K562 (cell line): ENCODE results near the gene PLS1. TPM values are rescaled to one million over a fixed set of nuclear protein-coding genes. Genes with fewer than 3 reads are reported as not detected.

ENCODE experiments used
- CREBBP ChIP-seq: IDR thresholded peaks from one replicate; pipeline ENCODE4 v1.6.1; 2012; ENCODE audit warnings: low read depth, mild to moderate bottlenecking, control low read depth, inconsistent platforms, low read length
- DNMT1 ChIP-seq: fragments of 450-650 bp; IDR thresholded peaks from 2 replicates; pipeline ENCODE4 v1.6.1; 2016; ENCODE audit warnings: antibody characterized with exemption, mild to moderate bottlenecking
- DPF2 ChIP-seq: fragments of 450-650 bp; IDR thresholded peaks from 2 replicates; pipeline ENCODE4 v1.6.1; 2016
- JUN ChIP-seq, 2 experiments: sonication (generic) in 1 of 2; formaldehyde crosslinking in 1 of 2; IDR thresholded peaks; 2 replicates each; pipeline versions ENCODE4 v1.6.1 to v1.8.0; 2012 to 2022; ENCODE audit warnings: borderline replicate concordance in 2 of 2, mild to moderate bottlenecking in 2 of 2, improper control_type of control experiment in 1 of 2, low read depth in 1 of 2, low read length in 1 of 2, missing genetic modification reagents in 1 of 2
- PTBP1 ChIP-seq: fragments of 200-400 bp; formaldehyde crosslinking; IDR thresholded peaks from 2 replicates; pipeline ENCODE4 v1.6.1; 2017; ENCODE audit warnings: low read depth, low read length
- RBM39 ChIP-seq: fragments of 200-400 bp; formaldehyde crosslinking; optimal IDR thresholded peaks from 2 replicates; pipeline ENCODE3; 2018; ENCODE audit warnings: low read depth, low read length
- ZNF445 ChIP-seq: fragments of 250-450 bp; sonication (Bioruptor Pico); IDR thresholded peaks from 2 replicates; pipeline ENCODE4 v1.4.0; 2020; ENCODE audit warnings: low read depth, mild to moderate bottlenecking, moderate library complexity
- ZNF77 ChIP-seq: fragments of 250-450 bp; sonication (Bioruptor Pico); IDR thresholded peaks from 2 replicates; pipeline ENCODE4 v1.5.0; 2020
- polyA plus RNA-seq, 8 experiments: library from polyadenylated mRNA; depleted of rRNA in 4 of 8; stranded (reverse) in 5 of 8; unstranded in 3 of 8; fragments of >200 nt; fragmentation: Nextera tagmentation in 2 of 8; fragmentation: Illumina TruSeq in 1 of 8; extraction: Ambion mirVana in 2 of 8; extraction: Trizol in 1 of 8; gene quantifications; 2 replicates each; pipeline versions ENCODE4 v1.2.1 to v1.2.3, GENCODE V29; 2011 to 2014; ENCODE audit warnings: inconsistent platforms in 1 of 8, missing spikeins in 1 of 8
- total RNA-seq, 7 experiments: library from RNA; depleted of rRNA in 6 of 7; stranded (reverse); fragments of >200 nt in 6 of 7; fragmentation: Illumina TruSeq in 2 of 7; extraction: Trizol in 2 of 7; gene quantifications; 2 replicates each; pipeline versions ENCODE4 v1.2.1 to v1.2.3, GENCODE V29; 2011 to 2021; ENCODE audit warnings: low replicate concordance in 1 of 7
- TF ChIP-seq, protein P1 (sequence below), 2 experiments: fragments of 450-650 bp in 1 of 2; sonication (generic) in 1 of 2; formaldehyde crosslinking in 1 of 2; IDR thresholded peaks; 2 replicates each; pipeline versions ENCODE4 v1.7.1 to v1.9.0; 2016 to 2022; ENCODE audit warnings: inconsistent platforms in 1 of 2, mild to moderate bottlenecking in 1 of 2, missing genetic modification reagents in 1 of 2
- TF ChIP-seq, protein P2 (sequence below): conservative IDR thresholded peaks from 2 replicates; pipeline ENCODE4 v1.6.1; 2011; ENCODE audit warnings: low read depth, mild to moderate bottlenecking, low read length; ENCODE audit not compliant: control insufficient read depth
- TF ChIP-seq, protein P3 (sequence below): sonication (generic); formaldehyde crosslinking; IDR thresholded peaks from 2 replicates; pipeline ENCODE4 v1.8.0; 2022; ENCODE audit warnings: mild to moderate bottlenecking, missing genetic modification reagents, borderline replicate concordance
- TF ChIP-seq, protein P4 (sequence below), 3 experiments: IDR thresholded peaks in 2 of 3; conservative IDR thresholded peaks in 1 of 3; 2 replicates each; pipeline ENCODE4 v1.5.1; 2011 to 2012; ENCODE audit warnings: low read length in 3 of 3, mild to moderate bottlenecking in 3 of 3, control low read depth in 2 of 3, improper control_type of control experiment in 1 of 3, inconsistent platforms in 1 of 3, low read depth in 1 of 3, mixed read lengths in 1 of 3, moderate library complexity in 1 of 3; ENCODE audit not compliant: insufficient read depth in 2 of 3

The PLS1 gene
- total and polyA plus RNA-seq, 9 of the 15 experiments (the other 6 are each of a cell fraction or from before 2014, with no cell fraction given), result 6.1 to 21.3 (median 13.0) TPM

DNA sequence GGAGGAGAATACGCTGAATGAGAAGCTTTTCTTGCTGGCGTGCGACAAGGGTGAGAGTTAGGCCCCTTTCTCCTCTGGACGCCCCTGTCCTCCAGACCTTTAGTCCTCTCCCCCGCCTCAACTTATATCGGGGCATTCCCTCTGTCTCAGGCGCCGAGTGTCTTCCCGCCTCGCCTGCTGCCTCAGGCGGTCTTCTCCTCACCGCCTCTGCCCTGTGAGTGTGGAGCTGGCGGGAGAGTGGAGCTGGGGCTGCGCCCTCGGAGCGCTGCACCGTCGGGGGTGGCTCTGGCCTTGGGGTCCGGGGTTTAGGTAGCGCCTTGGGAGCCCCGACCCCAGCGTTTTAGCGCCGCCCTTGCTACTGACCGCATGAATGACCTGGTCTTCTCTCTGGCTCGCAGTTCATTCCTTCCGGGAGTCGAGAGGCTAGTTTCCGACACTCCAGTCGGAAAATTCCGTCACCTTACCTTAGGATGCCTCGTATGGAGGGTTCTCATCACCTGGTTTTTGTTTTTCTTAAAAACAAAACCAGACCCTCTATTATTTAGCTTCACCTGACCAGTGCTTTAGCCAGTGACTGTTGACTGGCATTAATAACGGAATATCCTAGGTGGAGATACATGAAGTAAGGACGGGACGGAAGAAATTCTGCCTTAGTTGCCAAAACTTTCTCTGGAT is 128.6 kb downstream of the PLS1 start (continued):
- no peak for TF ChIP-seq DNMT1
- TF ChIP-seq, protein P1, sequence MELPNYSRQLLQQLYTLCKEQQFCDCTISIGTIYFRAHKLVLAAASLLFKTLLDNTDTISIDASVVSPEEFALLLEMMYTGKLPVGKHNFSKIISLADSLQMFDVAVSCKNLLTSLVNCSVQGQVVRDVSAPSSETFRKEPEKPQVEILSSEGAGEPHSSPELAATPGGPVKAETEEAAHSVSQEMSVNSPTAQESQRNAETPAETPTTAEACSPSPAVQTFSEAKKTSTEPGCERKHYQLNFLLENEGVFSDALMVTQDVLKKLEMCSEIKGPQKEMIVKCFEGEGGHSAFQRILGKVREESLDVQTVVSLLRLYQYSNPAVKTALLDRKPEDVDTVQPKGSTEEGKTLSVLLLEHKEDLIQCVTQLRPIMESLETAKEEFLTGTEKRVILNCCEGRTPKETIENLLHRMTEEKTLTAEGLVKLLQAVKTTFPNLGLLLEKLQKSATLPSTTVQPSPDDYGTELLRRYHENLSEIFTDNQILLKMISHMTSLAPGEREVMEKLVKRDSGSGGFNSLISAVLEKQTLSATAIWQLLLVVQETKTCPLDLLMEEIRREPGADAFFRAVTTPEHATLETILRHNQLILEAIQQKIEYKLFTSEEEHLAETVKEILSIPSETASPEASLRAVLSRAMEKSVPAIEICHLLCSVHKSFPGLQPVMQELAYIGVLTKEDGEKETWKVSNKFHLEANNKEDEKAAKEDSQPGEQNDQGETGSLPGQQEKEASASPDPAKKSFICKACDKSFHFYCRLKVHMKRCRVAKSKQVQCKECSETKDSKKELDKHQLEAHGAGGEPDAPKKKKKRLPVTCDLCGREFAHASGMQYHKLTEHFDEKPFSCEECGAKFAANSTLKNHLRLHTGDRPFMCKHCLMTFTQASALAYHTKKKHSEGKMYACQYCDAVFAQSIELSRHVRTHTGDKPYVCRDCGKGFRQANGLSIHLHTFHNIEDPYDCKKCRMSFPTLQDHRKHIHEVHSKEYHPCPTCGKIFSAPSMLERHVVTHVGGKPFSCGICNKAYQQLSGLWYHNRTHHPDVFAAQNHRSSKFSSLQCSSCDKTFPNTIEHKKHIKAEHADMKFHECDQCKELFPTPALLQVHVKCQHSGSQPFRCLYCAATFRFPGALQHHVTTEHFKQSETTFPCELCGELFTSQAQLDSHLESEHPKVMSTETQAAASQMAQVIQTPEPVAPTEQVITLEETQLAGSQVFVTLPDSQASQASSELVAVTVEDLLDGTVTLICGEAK (IDR thresholded peaks at IDR 0.05), result peak; percentile 34; the same call in 1 of the 2 replicates
- TF ChIP-seq, protein P1 (CRISPR knock-in tag; IDR thresholded peaks at IDR 0.05), result no peak
- TF ChIP-seq, protein P2, sequence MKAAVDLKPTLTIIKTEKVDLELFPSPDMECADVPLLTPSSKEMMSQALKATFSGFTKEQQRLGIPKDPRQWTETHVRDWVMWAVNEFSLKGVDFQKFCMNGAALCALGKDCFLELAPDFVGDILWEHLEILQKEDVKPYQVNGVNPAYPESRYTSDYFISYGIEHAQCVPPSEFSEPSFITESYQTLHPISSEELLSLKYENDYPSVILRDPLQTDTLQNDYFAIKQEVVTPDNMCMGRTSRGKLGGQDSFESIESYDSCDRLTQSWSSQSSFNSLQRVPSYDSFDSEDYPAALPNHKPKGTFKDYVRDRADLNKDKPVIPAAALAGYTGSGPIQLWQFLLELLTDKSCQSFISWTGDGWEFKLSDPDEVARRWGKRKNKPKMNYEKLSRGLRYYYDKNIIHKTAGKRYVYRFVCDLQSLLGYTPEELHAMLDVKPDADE, result no peak
- TF ChIP-seq ZNF445 (CRISPR knock-in tag), result no peak
- TF ChIP-seq, protein P3, sequence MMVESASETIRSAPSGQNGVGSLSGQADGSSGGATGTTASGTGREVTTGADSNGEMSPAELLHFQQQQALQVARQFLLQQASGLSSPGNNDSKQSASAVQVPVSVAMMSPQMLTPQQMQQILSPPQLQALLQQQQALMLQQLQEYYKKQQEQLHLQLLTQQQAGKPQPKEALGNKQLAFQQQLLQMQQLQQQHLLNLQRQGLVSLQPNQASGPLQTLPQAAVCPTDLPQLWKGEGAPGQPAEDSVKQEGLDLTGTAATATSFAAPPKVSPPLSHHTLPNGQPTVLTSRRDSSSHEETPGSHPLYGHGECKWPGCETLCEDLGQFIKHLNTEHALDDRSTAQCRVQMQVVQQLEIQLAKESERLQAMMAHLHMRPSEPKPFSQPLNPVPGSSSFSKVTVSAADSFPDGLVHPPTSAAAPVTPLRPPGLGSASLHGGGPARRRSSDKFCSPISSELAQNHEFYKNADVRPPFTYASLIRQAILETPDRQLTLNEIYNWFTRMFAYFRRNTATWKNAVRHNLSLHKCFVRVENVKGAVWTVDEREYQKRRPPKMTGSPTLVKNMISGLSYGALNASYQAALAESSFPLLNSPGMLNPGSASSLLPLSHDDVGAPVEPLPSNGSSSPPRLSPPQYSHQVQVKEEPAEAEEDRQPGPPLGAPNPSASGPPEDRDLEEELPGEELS (CRISPR knock-in tag), result 0 out of 2 replicates have a peak, but pooled peaks have one; percentile 25
- TF ChIP-seq, protein P4, sequence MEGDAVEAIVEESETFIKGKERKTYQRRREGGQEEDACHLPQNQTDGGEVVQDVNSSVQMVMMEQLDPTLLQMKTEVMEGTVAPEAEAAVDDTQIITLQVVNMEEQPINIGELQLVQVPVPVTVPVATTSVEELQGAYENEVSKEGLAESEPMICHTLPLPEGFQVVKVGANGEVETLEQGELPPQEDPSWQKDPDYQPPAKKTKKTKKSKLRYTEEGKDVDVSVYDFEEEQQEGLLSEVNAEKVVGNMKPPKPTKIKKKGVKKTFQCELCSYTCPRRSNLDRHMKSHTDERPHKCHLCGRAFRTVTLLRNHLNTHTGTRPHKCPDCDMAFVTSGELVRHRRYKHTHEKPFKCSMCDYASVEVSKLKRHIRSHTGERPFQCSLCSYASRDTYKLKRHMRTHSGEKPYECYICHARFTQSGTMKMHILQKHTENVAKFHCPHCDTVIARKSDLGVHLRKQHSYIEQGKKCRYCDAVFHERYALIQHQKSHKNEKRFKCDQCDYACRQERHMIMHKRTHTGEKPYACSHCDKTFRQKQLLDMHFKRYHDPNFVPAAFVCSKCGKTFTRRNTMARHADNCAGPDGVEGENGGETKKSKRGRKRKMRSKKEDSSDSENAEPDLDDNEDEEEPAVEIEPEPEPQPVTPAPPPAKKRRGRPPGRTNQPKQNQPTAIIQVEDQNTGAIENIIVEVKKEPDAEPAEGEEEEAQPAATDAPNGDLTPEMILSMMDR (IDR thresholded peaks at IDR 0.05 in 2 of 3, conservative IDR thresholded peaks at IDR 0.05 in 1 of 3; ENCODE audit: insufficient read depth in 2 of 3, low read depth in 1 of 3, low read length in 3 of 3), result peak in 1 of 3 experiments; percentile 24; a peak in 1 of 6 replicates
- TF ChIP-seq DPF2, result no peak
- TF ChIP-seq JUN (IDR thresholded peaks at IDR 0.05; ENCODE audit: borderline replicate concordance, low read depth, low read length), result no peak
- TF ChIP-seq JUN (CRISPR knock-in tag; IDR thresholded peaks at IDR 0.05; ENCODE audit: borderline replicate concordance), result no peak
- no peak for TF ChIP-seq PTBP1
- no peak for TF ChIP-seq ZNF77 (CRISPR knock-in tag)
- TF ChIP-seq CREBBP, result no peak
- no peak for TF ChIP-seq RBM39
